Right cardiac atrium (tissue), 5 donors: ENCODE data around the gene ATP2A2. TPM values are rescaled to one million over a fixed set of nuclear protein-coding genes. Genes with fewer than 3 reads are reported as not detected.

Experiments used
- polyA plus RNA-seq: library from polyadenylated mRNA; stranded (reverse); fragments of 200-250 nt; gene quantifications from one replicate; pipeline ENCODE4 v1.2.3, GENCODE V29; 2013
- total RNA-seq, 4 donors: library from RNA; stranded (reverse); fragmentation: NEBNext Ultra II Directional; extraction: Animal tissue kit (Norgen Biotek cat#: 25700); gene quantifications; one replicate each; pipeline ENCODE4 v1.2.1, GENCODE V29; 2021
- donor health status: healthy with polysubstance abuse.
- donor health status: DM: no; HTN: yes; CAD: no.
- donor health status: DM: no; HTN: no; CAD: no.
- donor health status: DM: no; HTN: yes; CAD: no; lungs with severe emphysema.
- donor health status: DM: yes; HTN: yes; CAD: no.

Gene ATP2A2
- total and polyA plus RNA-seq, 5 donors = 1,499 to 3,920 (median 2,840) TPM

Other genes starting within 250 kb of the ATP2A2 start
- gene C12orf76, start 232.7 kb upstream of the ATP2A2 start, total RNA-seq = 1 to 10 TPM; 5.7 to 6.8 (median 6.7) TPM
- gene C12orf76, start 232.7 kb upstream of the ATP2A2 start, polyA plus RNA-seq = 7.0 TPM
- gene IFT81, start 156.9 kb upstream of the ATP2A2 start, total RNA-seq = 10 to 100 TPM in 3 of 4 donors, 1 to 10 TPM in 1; 9.6 to 14.9 (median 11.6) TPM
- 7.6 TPM for gene IFT81, start 156.9 kb upstream of the ATP2A2 start, polyA plus RNA-seq
- gene ANAPC7, start 122.5 kb downstream of the ATP2A2 start, total RNA-seq = 10 to 100 TPM; 30.7 to 34.5 (median 33.1) TPM
- 31.3 TPM for gene ANAPC7, start 122.5 kb downstream of the ATP2A2 start, polyA plus RNA-seq
- gene ARPC3, start 169.1 kb downstream of the ATP2A2 start, total RNA-seq = 100 to 1,000 TPM in 1 of 4 donors, 10 to 100 TPM in 3; 79.7 to 101 (median 95.5) TPM
- gene ARPC3, start 169.1 kb downstream of the ATP2A2 start, polyA plus RNA-seq = 159 TPM
- gene GPN3, start 187.0 kb downstream of the ATP2A2 start, total RNA-seq = 10 to 100 TPM; 25.2 to 28.1 (median 25.9) TPM
- gene GPN3, start 187.0 kb downstream of the ATP2A2 start, polyA plus RNA-seq = 24.6 TPM
- gene FAM216A, start 187.6 kb downstream of the ATP2A2 start, total RNA-seq = 1 to 10 TPM; 6.4 to 9.3 (median 7.6) TPM
- 11.0 TPM for gene FAM216A, start 187.6 kb downstream of the ATP2A2 start, polyA plus RNA-seq
- gene VPS29, start 220.9 kb downstream of the ATP2A2 start, total RNA-seq = 100 to 1,000 TPM in 1 of 4 donors, 10 to 100 TPM in 3; 74.3 to 107 (median 85.0) TPM
- gene VPS29, start 220.9 kb downstream of the ATP2A2 start, polyA plus RNA-seq = 151 TPM
- 1 to 10 TPM in 3 of 4 donors, under 1 TPM in 1; 0.82 to 3.8 (median 1.8) TPM for gene RAD9B, start 221.1 kb downstream of the ATP2A2 start, total RNA-seq
- 0.36 TPM for gene RAD9B, start 221.1 kb downstream of the ATP2A2 start, polyA plus RNA-seq